ENCODE measurements around the gene ITPK1. TPM values are rescaled to one million over a fixed set of nuclear protein-coding genes. Genes with fewer than 3 reads are reported as not detected.

ITPK1 gene
- total and polyA plus RNA-seq, 2 experiments from 2014 or later = 35.9 to 101 TPM

GRCh38 chr14:92973798-92974372, 141.8 kb downstream of the ITPK1 start (continued):
- TF ChIP-seq CTCF (conservative IDR thresholded peaks at IDR 0.05; ENCODE audit: low read depth in 2 of 2) (no peak), STAT1 (IDR thresholded peaks at IDR 0.05; ENCODE audit: unreplicated experiment) (no peak), EZH2phosphoT487 (IDR thresholded peaks at IDR 0.05; ENCODE audit: unreplicated experiment) (no peak), JUNB (IDR thresholded peaks at IDR 0.05; ENCODE audit: unreplicated experiment) (no peak), ZNF114 (CRISPR knock-in tag; IDR thresholded peaks at IDR 0.05) (no peak), CREB1 (CRISPR knock-in tag; IDR thresholded peaks at IDR 0.05; ENCODE audit: low read depth) (no peak), EZH2 (IDR thresholded peaks at IDR 0.05; ENCODE audit: low read depth, unreplicated experiment) (no peak)
- TF ChIP-seq, protein P1, sequence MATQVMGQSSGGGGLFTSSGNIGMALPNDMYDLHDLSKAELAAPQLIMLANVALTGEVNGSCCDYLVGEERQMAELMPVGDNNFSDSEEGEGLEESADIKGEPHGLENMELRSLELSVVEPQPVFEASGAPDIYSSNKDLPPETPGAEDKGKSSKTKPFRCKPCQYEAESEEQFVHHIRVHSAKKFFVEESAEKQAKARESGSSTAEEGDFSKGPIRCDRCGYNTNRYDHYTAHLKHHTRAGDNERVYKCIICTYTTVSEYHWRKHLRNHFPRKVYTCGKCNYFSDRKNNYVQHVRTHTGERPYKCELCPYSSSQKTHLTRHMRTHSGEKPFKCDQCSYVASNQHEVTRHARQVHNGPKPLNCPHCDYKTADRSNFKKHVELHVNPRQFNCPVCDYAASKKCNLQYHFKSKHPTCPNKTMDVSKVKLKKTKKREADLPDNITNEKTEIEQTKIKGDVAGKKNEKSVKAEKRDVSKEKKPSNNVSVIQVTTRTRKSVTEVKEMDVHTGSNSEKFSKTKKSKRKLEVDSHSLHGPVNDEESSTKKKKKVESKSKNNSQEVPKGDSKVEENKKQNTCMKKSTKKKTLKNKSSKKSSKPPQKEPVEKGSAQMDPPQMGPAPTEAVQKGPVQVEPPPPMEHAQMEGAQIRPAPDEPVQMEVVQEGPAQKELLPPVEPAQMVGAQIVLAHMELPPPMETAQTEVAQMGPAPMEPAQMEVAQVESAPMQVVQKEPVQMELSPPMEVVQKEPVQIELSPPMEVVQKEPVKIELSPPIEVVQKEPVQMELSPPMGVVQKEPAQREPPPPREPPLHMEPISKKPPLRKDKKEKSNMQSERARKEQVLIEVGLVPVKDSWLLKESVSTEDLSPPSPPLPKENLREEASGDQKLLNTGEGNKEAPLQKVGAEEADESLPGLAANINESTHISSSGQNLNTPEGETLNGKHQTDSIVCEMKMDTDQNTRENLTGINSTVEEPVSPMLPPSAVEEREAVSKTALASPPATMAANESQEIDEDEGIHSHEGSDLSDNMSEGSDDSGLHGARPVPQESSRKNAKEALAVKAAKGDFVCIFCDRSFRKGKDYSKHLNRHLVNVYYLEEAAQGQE (IDR thresholded peaks at IDR 0.05; ENCODE audit: unreplicated experiment) = no peak
- TF ChIP-seq, protein P2, sequence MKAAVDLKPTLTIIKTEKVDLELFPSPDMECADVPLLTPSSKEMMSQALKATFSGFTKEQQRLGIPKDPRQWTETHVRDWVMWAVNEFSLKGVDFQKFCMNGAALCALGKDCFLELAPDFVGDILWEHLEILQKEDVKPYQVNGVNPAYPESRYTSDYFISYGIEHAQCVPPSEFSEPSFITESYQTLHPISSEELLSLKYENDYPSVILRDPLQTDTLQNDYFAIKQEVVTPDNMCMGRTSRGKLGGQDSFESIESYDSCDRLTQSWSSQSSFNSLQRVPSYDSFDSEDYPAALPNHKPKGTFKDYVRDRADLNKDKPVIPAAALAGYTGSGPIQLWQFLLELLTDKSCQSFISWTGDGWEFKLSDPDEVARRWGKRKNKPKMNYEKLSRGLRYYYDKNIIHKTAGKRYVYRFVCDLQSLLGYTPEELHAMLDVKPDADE (IDR thresholded peaks at IDR 0.05) = no peak

GRCh38 chr14:92973261-92973797, 142.4 kb downstream of the ITPK1 start:
- Mint-ChIP-seq H3K4me1 (peaks cover 37% of the 10 kb centered on the region), H3K36me3 (ENCODE audit: low read depth) (peaks cover 27% of the 10 kb centered on the region), H3K27me3 (ENCODE audit: insufficient read depth, low read depth, poor library complexity) (peaks cover 28% of the 10 kb centered on the region), H3K27ac (no peak overlapping the region), H3K9me3 (peaks cover 25% of the 10 kb centered on the region), H3K4me3 (no peak overlapping the region)
- H4K20me1 ChIP-seq (replicated peaks; ENCODE audit: insufficient read depth) = no peaks in the 10 kb centered on the region; the same call in 1 of the 2 replicates
- DNase-seq (ENCODE audit: low spot score) = peak; percentile 89
- H3K4me2 ChIP-seq = no peak overlapping the region
- 0 out of 2 replicates have a peak, but pooled peaks cover 2% of the 10 kb centered on the region for H3K9me2 ChIP-seq (ENCODE audit: insufficient read depth)
- H3K79me2 ChIP-seq (replicated peaks; ENCODE audit: insufficient read depth) = peaks cover 3% of the 10 kb centered on the region; the same call in 1 of the 2 replicates
- no peaks in the 10 kb centered on the region for H3K27me3 ChIP-seq (ENCODE audit: insufficient read depth)
- no peak overlapping the region for H3K4me3 ChIP-seq
- H3K36me3 ChIP-seq (ENCODE audit: insufficient read depth) = 0 out of 2 replicates have a peak, but pooled peaks cover 5% of the 10 kb centered on the region
- H3K4me1 ChIP-seq (ENCODE audit: insufficient read depth) = peaks cover 18% of the 10 kb centered on the region
- H3F3A ChIP-seq (replicated peaks; ENCODE audit: low read depth) = no peaks in the 10 kb centered on the region
- peak; percentile 90 for ATAC-seq
- no peak overlapping the region for H3K27ac ChIP-seq (ENCODE audit: low read depth)
- no peak overlapping the region for H2AFZ ChIP-seq
- peak; percentile 84 to 90 for TF ChIP-seq CTCF (conservative IDR thresholded peaks at IDR 0.05; ENCODE audit: low read depth in 2 of 2)

Data from GM23338 (cell line).